Dendritic cell treated with granulocyte-macrophage colony-stimulating factor and Interleukin-4, amounts not matched to agents 40 ng/mL and 50 ng/mL, for 4 days (primary cell): ENCODE data around the gene OR5L1.

Experiments
- H3K27ac Mint-ChIP-seq: one replicate; pipeline ENCODE4 v1.8.0; 2022; ENCODE audit warnings: mild to moderate bottlenecking, mixed read lengths
- H3K27me3 Mint-ChIP-seq: one replicate; pipeline ENCODE4 v1.8.0; 2022; ENCODE audit warnings: mild to moderate bottlenecking, mixed read lengths
- H3K36me3 Mint-ChIP-seq: one replicate; pipeline ENCODE4 v1.8.0; 2022; ENCODE audit warnings: low read depth, mixed read lengths
- H3K4me1 Mint-ChIP-seq: one replicate; pipeline ENCODE4 v1.8.0; 2022; ENCODE audit warnings: low read depth, mixed read lengths
- H3K4me3 Mint-ChIP-seq: one replicate; pipeline ENCODE4 v1.8.0; 2022; ENCODE audit warnings: mild to moderate bottlenecking, moderate library complexity, mixed read lengths
- H3K9me3 Mint-ChIP-seq: one replicate; pipeline ENCODE4 v1.8.0; 2022; ENCODE audit warnings: mixed read lengths
- intact Hi-C: fragments of 100-400 bp; cut with micrococcal nuclease; formaldehyde crosslinking; loops from one replicate; pipeline ENCODE4 v1.15.0; 2022

The OR5L1 gene

GRCh38 chr11:55811067-55811466 is at the start of gene OR5L1:
OR5L1 (plus strand) TSS chr11:55811367; CDS start chr11:55811467, 100 bp downstream.
- intact Hi-C loops = no loop called here

GRCh38 chr11:55773138-55773537 is 38.0 kb upstream of the OR5L1 start, which contains the start of gene OR5D13:
OR5D13 (plus strand) TSS chr11:55773438; CDS start chr11:55773438, 0 bp downstream.
- no peak within 1 kb of the TSS for H3K27ac Mint-ChIP-seq
- peaks cover 11% of the 10 kb centered on the region for H3K9me3 Mint-ChIP-seq
- H3K36me3 Mint-ChIP-seq = no peaks in the 10 kb centered on the region
- intact Hi-C loops = no loop called here
- H3K4me3 Mint-ChIP-seq = no peak within 1 kb of the TSS
- no peaks in the 10 kb centered on the region for H3K27me3 Mint-ChIP-seq
- H3K4me1 Mint-ChIP-seq = no peaks in the 10 kb centered on the region

More at GRCh38 chr11:55811067-55811466, at the start of gene OR5L1:
- no peaks in the 10 kb centered on the region for H3K27me3 Mint-ChIP-seq
- H3K4me1 Mint-ChIP-seq = no peaks in the 10 kb centered on the region
- H3K4me3 Mint-ChIP-seq = no peak within 1 kb of the TSS
- peaks cover 44% of the 10 kb centered on the region for H3K9me3 Mint-ChIP-seq
- no peaks in the 10 kb centered on the region for H3K36me3 Mint-ChIP-seq
- H3K27ac Mint-ChIP-seq = no peak within 1 kb of the TSS

- intact Hi-C loops = no loop called here
- H3K27me3 Mint-ChIP-seq = no peaks in the 10 kb centered on the region
- H3K9me3 Mint-ChIP-seq = peaks cover 26% of the 10 kb centered on the region
- no peak overlapping the region for H3K4me3 Mint-ChIP-seq
- H3K27ac Mint-ChIP-seq = no peak overlapping the region
- H3K4me1 Mint-ChIP-seq = no peaks in the 10 kb centered on the region
- no peaks in the 10 kb centered on the region for H3K36me3 Mint-ChIP-seq
Measured at GRCh38 chr11:55791606-55792005, 19.6 kb upstream of the OR5L1 start.

GRCh38 chr11:55793321-55793720 is 17.8 kb upstream of the OR5L1 start:
- Mint-ChIP-seq H3K36me3 (no peaks in the 10 kb centered on the region), H3K9me3 (peaks cover 13% of the 10 kb centered on the region), H3K4me1 (no peaks in the 10 kb centered on the region), H3K4me3 (no peak overlapping the region), H3K27me3 (no peaks in the 10 kb centered on the region), H3K27ac (no peak overlapping the region)
- intact Hi-C loops = no loop called here

GRCh38 chr11:55795256-55795655 is 15.9 kb upstream of the OR5L1 start, which contains the start of gene OR5D14:
OR5D14 (plus strand) TSS chr11:55795556; CDS start chr11:55795556, 0 bp downstream.
- Mint-ChIP-seq H3K27ac (no peak within 1 kb of the TSS), H3K36me3 (no peaks in the 10 kb centered on the region), H3K4me3 (no peak within 1 kb of the TSS), H3K9me3 (peaks cover 29% of the 10 kb centered on the region), H3K4me1 (no peaks in the 10 kb centered on the region), H3K27me3 (no peaks in the 10 kb centered on the region)
- intact Hi-C loops = no loop called here

GRCh38 chr11:55806248-55806647 is 4.9 kb upstream of the OR5L1 start:
- H3K4me1 Mint-ChIP-seq = no peaks in the 10 kb centered on the region
- H3K9me3 Mint-ChIP-seq = peaks cover 40% of the 10 kb centered on the region
- no peaks in the 10 kb centered on the region for H3K27me3 Mint-ChIP-seq
- intact Hi-C loops = no loop called here
- no peak overlapping the region for H3K4me3 Mint-ChIP-seq
- no peak overlapping the region for H3K27ac Mint-ChIP-seq
- H3K36me3 Mint-ChIP-seq = no peaks in the 10 kb centered on the region

GRCh38 chr11:55819330-55819729 is 8.2 kb downstream of the OR5L1 start, which contains the start of gene OR5D18:
OR5D18 (plus strand) TSS chr11:55819630; CDS start chr11:55819630, 0 bp downstream.
- Mint-ChIP-seq H3K27me3 (no peaks in the 10 kb centered on the region), H3K4me1 (no peaks in the 10 kb centered on the region), H3K9me3 (peaks cover 35% of the 10 kb centered on the region), H3K36me3 (no peaks in the 10 kb centered on the region), H3K27ac (no peak within 1 kb of the TSS), H3K4me3 (no peak within 1 kb of the TSS)
- intact Hi-C loops = no loop called here

- Mint-ChIP-seq H3K27ac (no peak within 1 kb of the TSS), H3K4me3 (no peak within 1 kb of the TSS), H3K27me3 (no peaks in the 10 kb centered on the region), H3K9me3 (peaks cover 5% of the 10 kb centered on the region), H3K36me3 (no peaks in the 10 kb centered on the region), H3K4me1 (no peaks in the 10 kb centered on the region)
- intact Hi-C loops = no loop called here
Measured at GRCh38 chr11:55826919-55827318, 15.8 kb downstream of the OR5L1 start, which contains the start of gene OR5L2. OR5L2 (plus strand) TSS chr11:55827219; CDS start chr11:55827219, 0 bp downstream.

- Mint-ChIP-seq H3K27me3 (no peaks in the 10 kb centered on the region), H3K27ac (no peak within 1 kb of the TSS), H3K4me3 (no peak within 1 kb of the TSS), H3K36me3 (no peaks in the 10 kb centered on the region), H3K4me1 (no peaks in the 10 kb centered on the region), H3K9me3 (peaks cover 37% of the 10 kb centered on the region)
- intact Hi-C loops = no loop called here
Measured at GRCh38 chr11:55838452-55838851, 27.3 kb downstream of the OR5L1 start, which contains the start of gene OR5D16. OR5D16 (plus strand) TSS chr11:55838752; CDS start chr11:55838752, 0 bp downstream.

GRCh38 chr11:55847453-55847852 is 36.3 kb downstream of the OR5L1 start:
- intact Hi-C loops = no loop called here
- Mint-ChIP-seq H3K36me3 (no peaks in the 10 kb centered on the region), H3K27me3 (no peaks in the 10 kb centered on the region), H3K4me1 (no peaks in the 10 kb centered on the region), H3K9me3 (peaks cover 20% of the 10 kb centered on the region), H3K27ac (no peak overlapping the region), H3K4me3 (no peak overlapping the region)

GRCh38 chr11:55849037-55849436 is 37.9 kb downstream of the OR5L1 start:
- Mint-ChIP-seq H3K4me3 (no peak overlapping the region), H3K36me3 (no peaks in the 10 kb centered on the region), H3K27ac (no peak overlapping the region), H3K27me3 (no peaks in the 10 kb centered on the region), H3K9me3 (peaks cover 20% of the 10 kb centered on the region), H3K4me1 (no peaks in the 10 kb centered on the region)
- intact Hi-C loops = no loop called here

GRCh38 chr11:55852141-55852540 is 41.0 kb downstream of the OR5L1 start:
- no peak overlapping the region for H3K4me3 Mint-ChIP-seq
- peaks cover 12% of the 10 kb centered on the region for H3K9me3 Mint-ChIP-seq
- H3K27ac Mint-ChIP-seq = no peak overlapping the region
- no peaks in the 10 kb centered on the region for H3K4me1 Mint-ChIP-seq
- H3K36me3 Mint-ChIP-seq = no peaks in the 10 kb centered on the region
- no peaks in the 10 kb centered on the region for H3K27me3 Mint-ChIP-seq
- intact Hi-C loops = no loop called here

- H3K4me1 Mint-ChIP-seq = no peaks in the 10 kb centered on the region
- no peak overlapping the region for H3K27ac Mint-ChIP-seq
- peaks cover 12% of the 10 kb centered on the region for H3K9me3 Mint-ChIP-seq
- no peaks in the 10 kb centered on the region for H3K36me3 Mint-ChIP-seq
- intact Hi-C loops = no loop called here
- H3K4me3 Mint-ChIP-seq = no peak overlapping the region
- no peaks in the 10 kb centered on the region for H3K27me3 Mint-ChIP-seq
Measured at GRCh38 chr11:55854704-55855103, 43.5 kb downstream of the OR5L1 start.
